HG03045 (cell line): ENCODE data around the gene SPP1.
A peak's percentile ranks its signal among the peaks of the same experiment; 100 is the strongest.
"Not testable (repeated sequence)": the region's sequence is repeated elsewhere in the genome, so short reads cannot be mapped to it uniquely, and the experiment has no call there.

ENCODE experiments used
- ATAC-seq: cut with Tn5 transposase; IDR thresholded peaks from one replicate; pipeline ENCODE4 v1.9.1; 2021; ENCODE audit warnings: mild to moderate bottlenecking, moderate library complexity; ENCODE audit not compliant: unreplicated experiment

SPP1 gene

GRCh38 chr4:87975466-87975865 is at the start of gene SPP1:
Gene SPP1 (plus strand): TSS chr4:87975714. CDS start chr4:87976896, 1,182 bp downstream.
- peak; percentile 58 for ATAC-seq

DNA sequence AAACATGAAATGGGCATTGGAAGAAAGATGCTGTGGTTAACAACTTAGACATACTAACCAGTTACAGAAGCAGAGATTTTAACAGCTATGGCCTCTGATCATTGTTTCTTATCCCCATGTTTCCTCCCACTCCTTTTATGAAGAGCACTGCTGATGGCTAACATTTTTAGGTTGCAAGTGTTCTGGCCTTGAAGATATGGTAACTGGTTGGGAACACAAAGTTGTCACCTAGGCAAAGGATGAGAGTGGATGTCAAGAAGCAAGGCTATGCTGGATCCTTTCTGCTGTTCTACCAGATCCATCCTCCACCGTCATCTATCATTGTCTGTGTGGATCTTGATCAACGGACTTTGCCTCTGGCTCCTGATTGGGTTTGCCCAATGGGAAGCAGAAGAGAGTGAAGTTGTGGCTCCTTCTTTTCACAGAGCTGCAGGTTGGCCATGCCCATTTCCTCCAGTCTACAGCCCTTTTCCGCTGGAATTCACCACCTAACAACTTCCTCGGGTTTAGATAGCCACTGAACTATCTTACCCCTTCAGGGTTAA is 48.9 kb upstream of the SPP1 start:
- ATAC-seq, result no peak

DNA sequence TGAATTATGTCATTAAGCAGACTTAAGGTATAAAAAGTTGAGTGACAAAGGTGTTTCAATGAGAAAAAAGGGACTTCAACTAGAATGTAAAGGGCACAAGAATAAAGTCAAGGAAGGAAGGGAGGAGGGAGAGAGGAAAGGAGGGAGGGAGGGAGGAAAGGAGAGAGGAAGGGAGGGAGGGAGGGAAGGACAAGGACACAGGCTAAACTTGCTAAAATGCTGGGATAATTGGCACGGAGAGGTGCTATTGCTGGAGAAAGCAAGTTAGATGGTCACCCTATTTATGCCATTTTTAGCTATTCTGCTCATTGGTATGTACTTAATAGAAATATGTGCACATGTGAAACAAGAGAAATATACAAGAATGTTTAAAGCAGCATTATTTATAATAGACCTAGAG is 44.9 kb upstream of the SPP1 start:
- no peak for ATAC-seq

DNA sequence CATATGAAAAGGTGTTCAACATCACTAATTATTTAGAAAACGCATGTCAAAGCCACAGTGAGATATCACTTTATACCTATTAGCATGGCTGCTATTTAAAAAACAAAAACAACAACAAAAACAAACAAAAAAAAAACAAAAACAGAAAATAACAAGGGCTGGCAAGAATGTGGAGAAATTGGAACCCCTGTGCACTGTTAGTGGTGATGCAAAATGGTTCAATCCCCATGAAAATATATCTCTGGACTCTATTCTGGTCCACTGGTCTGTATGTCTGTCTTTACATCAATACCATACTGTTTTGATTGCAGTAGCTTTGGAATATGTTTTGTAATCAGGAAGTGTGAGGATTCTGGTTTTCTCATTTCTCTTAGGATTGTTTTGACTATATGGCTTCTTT is 43.6 kb upstream of the SPP1 start:
- ATAC-seq, result no peak

DNA sequence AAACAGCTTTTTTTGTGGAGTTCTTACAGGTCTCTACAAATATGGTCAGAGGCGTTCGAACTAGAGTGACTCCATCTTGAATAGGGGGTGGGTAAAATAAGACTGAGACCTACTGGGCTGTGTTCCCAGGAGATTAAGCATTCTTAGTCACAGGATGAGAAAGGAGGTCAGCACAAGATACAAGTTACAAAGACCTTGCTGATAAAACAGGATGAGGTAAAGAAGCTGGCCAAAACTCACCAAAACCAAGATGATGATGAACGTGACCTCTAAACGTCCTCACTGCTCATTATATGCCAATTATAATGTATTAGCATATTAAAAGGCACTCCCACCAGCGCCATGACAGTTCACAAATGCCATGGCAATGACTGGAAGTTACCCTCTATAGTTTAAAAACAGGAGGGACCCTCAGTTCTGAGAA is 42.8 kb upstream of the SPP1 start:
- ATAC-seq, result no peak

DNA sequence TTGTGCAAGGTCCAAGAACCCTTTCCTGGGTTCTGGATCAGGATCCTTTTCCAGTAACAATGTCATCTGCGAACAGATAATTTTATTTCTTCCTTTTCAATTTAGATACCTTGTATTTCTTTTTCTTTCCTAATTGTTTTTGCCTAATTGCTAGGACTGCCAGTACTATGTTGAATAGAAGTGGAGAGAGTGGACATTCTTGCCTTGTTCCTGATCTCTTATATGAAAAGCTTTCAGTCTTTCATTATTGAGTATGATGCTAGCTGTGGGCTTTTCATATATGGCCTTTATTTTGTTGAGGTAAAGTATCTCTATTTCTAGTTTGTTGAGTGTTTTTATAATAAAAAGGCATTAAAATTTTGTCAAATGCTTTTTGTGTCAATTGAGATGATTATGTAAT is 42.2 kb upstream of the SPP1 start:
- no peak for ATAC-seq

GRCh38 chr4:87934157-87934704 is 41.3 kb upstream of the SPP1 start:
- ATAC-seq, result no peak

- no peak for ATAC-seq
Observed at GRCh38 chr4:87934973-87935372, 40.5 kb upstream of the SPP1 start.

- not testable (repeated sequence) for ATAC-seq
Observed at GRCh38 chr4:87935954-87936353, 39.6 kb upstream of the SPP1 start.

DNA sequence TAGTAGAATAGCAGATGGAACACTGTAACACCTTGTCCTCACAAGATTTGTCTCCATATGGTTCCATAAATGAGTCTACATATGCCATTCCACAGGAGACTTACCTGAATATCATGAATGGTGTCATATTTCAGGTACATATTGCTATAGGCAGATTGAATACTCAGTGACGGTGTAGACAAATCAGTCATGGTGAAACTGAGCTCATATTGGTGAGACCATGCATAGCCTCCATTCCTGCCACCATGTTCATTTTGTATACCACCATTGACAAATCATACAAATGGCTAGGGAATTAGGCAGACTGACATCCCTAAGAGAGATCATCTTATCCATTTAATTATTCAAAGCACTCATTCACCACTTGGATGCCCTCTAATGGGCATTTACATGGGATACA is 38.0 kb upstream of the SPP1 start:
- ATAC-seq, result no peak

DNA sequence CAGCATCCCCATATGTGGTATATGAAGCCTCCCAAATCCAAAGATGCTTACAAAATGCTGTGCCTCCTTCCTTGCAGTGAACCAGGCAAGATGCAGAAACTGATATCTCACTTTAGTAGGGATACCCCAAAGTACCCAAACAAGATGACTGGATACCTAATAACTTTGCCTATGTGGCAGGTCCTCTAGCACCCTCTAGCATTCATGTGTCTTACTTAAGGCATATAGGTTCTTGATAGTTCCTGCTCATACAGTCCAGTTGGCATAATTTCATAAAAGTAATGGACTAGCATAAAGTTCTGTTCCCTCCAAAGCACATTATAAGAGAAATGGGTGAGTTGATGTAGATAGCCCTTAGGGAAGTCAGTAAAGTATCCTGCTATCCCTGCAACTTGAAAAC is 36.8 kb upstream of the SPP1 start:
- ATAC-seq, result no peak

- no peak for ATAC-seq
Observed at GRCh38 chr4:87939978-87940690, 35.4 kb upstream of the SPP1 start.

GRCh38 chr4:87940809-87941208 is 34.7 kb upstream of the SPP1 start:
- ATAC-seq, result not testable (repeated sequence)

DNA sequence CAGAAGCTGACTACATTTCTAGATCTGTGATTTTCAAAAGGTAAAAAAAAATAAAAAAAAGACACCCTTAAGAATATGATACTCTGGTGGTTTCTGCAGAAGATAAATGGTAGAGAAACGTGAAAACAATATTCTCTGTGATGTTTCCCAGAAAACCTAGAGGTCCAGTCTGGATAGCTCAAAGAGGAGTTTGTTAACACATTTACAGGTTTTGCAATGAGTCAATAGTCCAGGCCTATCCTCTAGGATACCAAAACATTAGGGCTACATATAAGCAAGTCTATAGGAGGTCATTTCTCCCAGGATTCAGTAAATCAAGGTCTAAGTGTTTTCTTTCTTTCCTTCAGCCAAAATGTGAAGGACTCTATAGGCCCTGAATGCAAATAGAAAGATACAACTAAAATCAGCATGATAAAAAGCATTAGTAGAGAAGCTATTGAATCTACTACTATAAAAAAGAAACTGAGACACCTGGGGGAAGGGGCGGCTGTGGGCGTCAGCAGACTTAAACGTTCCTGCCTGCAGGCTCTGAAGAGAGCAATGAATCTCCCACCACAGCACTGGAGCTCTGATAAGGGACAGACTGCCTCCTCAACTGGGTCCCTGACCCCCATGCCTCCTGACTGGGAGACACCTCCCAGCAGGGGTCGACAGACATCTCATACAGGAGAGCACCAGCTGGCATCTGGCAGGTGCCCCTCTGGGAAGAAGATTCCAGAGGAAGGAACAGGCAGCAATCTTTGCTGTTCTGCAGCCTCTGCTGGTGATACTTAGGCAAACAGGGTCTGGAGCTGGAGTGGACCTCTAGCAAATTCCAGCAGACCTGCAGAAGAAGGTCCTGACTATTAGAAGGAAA is 33.7 kb upstream of the SPP1 start:
- no peak for ATAC-seq

GRCh38 chr4:87943660-87944149 is 31.8 kb upstream of the SPP1 start:
- no peak for ATAC-seq

DNA sequence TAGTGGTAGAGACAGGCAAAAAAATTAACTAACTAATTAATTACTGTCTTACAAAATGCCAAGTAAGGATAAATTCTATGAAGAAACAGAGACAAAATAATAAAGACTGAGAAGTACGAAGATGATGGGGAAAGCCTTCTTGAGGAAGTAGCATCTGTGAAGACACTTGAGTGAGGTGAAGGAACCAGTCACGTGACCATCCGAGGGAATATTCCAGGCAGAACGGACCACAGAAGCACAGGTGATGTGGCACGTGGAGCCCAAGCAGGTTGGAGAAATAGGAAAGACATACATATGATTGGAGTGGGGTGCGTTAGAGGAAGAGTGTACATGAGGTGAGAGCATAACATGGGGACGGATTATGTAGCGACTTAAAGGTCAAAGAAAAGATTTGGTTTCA is 30.5 kb upstream of the SPP1 start:
- no peak for ATAC-seq

GRCh38 chr4:87946766-87947165 is 28.7 kb upstream of the SPP1 start:
- ATAC-seq, result no peak

- ATAC-seq, result no peak
Observed at GRCh38 chr4:87947381-87948160, 27.9 kb upstream of the SPP1 start.

DNA sequence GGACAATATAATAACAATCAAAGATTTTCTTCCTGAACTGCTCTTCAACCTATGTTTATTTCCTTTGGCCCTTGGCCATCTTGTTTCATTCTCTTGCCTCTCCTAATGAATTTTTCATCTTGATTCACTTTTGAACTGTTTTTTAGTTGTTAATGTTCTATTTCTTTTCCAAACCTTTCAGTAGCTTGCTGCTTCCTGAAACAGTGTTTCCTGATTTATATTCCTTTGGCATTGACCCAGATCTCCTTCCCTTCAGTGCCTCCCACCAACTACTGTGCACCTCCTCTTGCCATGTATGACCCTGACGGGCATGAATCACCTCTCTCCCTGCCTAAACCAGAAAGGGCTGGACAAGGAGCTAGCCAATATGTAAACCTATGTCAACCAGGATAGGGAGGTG is 25.6 kb upstream of the SPP1 start:
- ATAC-seq, result no peak

DNA sequence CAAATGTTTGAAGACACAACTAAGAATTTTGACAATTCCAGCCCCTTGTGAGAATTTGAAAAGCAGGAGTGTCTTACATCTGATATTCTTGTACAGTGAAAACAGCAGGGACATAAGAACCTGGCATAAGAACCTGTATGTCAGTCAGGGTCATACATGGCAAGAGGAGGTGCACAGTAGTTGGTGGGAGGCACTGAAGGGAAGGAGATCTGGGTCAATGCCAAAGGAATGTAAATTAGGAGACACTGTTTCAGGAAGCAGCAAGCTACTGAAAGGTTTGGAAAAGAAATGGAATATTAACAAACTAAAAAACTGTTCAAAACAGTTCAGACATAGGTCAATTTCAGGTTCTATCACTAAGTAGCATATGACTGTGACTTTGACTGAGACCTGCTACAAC is 25.0 kb upstream of the SPP1 start:
- ATAC-seq, result no peak
